ENCODE measurements around the gene MARK3.

MARK3 gene

GRCh38 chr14:103485504-103485903 is 100.3 kb downstream of the MARK3 start:
- DNase-seq (ENCODE audit: low read depth): no peak
- no peak overlapping the region for H3K4me3 ChIP-seq (ENCODE audit: low read length)
- no peak for TF ChIP-seq CTCF (conservative IDR thresholded peaks at IDR 0.05; ENCODE audit: low read depth, low read length)

- no peak for TF ChIP-seq CTCF (conservative IDR thresholded peaks at IDR 0.05; ENCODE audit: low read depth, low read length)
- no peak for DNase-seq (ENCODE audit: low read depth)
- no peak overlapping the region for H3K4me3 ChIP-seq (ENCODE audit: low read length)
Measured at GRCh38 chr14:103488071-103488470, 102.9 kb downstream of the MARK3 start.

GRCh38 chr14:103488960-103489359 is 103.7 kb downstream of the MARK3 start:
- H3K4me3 ChIP-seq (ENCODE audit: low read length): no peak overlapping the region
- no peak for DNase-seq (ENCODE audit: low read depth)
- TF ChIP-seq CTCF (conservative IDR thresholded peaks at IDR 0.05; ENCODE audit: low read depth, low read length): no peak

GRCh38 chr14:103489621-103490020 is 104.4 kb downstream of the MARK3 start:
- no peak overlapping the region for H3K4me3 ChIP-seq (ENCODE audit: low read length)
- TF ChIP-seq CTCF (conservative IDR thresholded peaks at IDR 0.05; ENCODE audit: low read depth, low read length): no peak
- no peak for DNase-seq (ENCODE audit: low read depth)

GRCh38 chr14:103491691-103492090 is 106.5 kb downstream of the MARK3 start:
- no peak for DNase-seq (ENCODE audit: low read depth)
- no peak overlapping the region for H3K4me3 ChIP-seq (ENCODE audit: low read length)

GRCh38 chr14:103492156-103492925 is 107.1 kb downstream of the MARK3 start:
- no peak for TF ChIP-seq CTCF (conservative IDR thresholded peaks at IDR 0.05; ENCODE audit: low read depth, low read length)
- no peak overlapping the region for H3K4me3 ChIP-seq (ENCODE audit: low read length)
- no peak for DNase-seq (ENCODE audit: low read depth)

More at GRCh38 chr14:103491691-103492090, 106.5 kb downstream of the MARK3 start:
- TF ChIP-seq CTCF (conservative IDR thresholded peaks at IDR 0.05; ENCODE audit: low read depth, low read length): no peak

GRCh38 chr14:103495854-103496253 is 110.6 kb downstream of the MARK3 start:
- H3K4me3 ChIP-seq (ENCODE audit: low read length): no peak overlapping the region
- DNase-seq (ENCODE audit: low read depth): no peak
- no peak for TF ChIP-seq CTCF (conservative IDR thresholded peaks at IDR 0.05; ENCODE audit: low read depth, low read length)
